CD4-positive, alpha-beta memory T cell (primary cell): ENCODE data around the gene MMRN2. TPM values are rescaled to one million over a fixed set of nuclear protein-coding genes. Genes with fewer than 3 reads are reported as not detected.

Source experiments
- CTCF ChIA-PET: fragments of 350-600 bp; sonication (Branson Sonifier 250); formaldehyde crosslinking; loops from one replicate; lab custom pipeline; 2021; ENCODE audit warnings: inconsistent platforms; ENCODE audit not compliant: partially characterized antibody; lab: Charles Lee
- POLR2A ChIA-PET: fragments of 350-600 bp; sonication (Branson Sonifier 250); formaldehyde crosslinking; loops from one replicate; lab custom pipeline; 2021; ENCODE audit not compliant: partially characterized antibody; lab: Charles Lee
- DNase-seq, 5 donors: peaks; one replicate each; pipeline versions ENCODE4 v3.0.0 to v3.0.0-alpha.2; 2020 to 2022; ENCODE audit warnings: mixed read lengths in 1 of 5
- H3K27ac ChIP-seq: one replicate; pipeline ENCODE4 v1.7.0; 2013; ENCODE audit warnings: low read depth, low read length
- H3K27me3 ChIP-seq: 2 replicates; pipeline ENCODE4 v1.7.0; 2013; ENCODE audit warnings: mild to moderate bottlenecking, low read length, moderate library complexity; ENCODE audit not compliant: insufficient read depth
- H3K36me3 ChIP-seq: 2 replicates; pipeline ENCODE4 v1.7.0; 2013; ENCODE audit warnings: mild to moderate bottlenecking, low read length, moderate library complexity; ENCODE audit not compliant: insufficient read depth
- H3K4me1 ChIP-seq: 2 replicates; pipeline ENCODE4 v1.7.0; 2013; ENCODE audit warnings: mild to moderate bottlenecking, low read length, moderate library complexity; ENCODE audit not compliant: insufficient read depth
- H3K4me3 ChIP-seq, 2 donors: one replicate each; pipeline ENCODE4 v1.7.0; 2013; ENCODE audit warnings: low read length in 2 of 2, mild to moderate bottlenecking in 1 of 2
- H3K9me3 ChIP-seq, 2 donors: one replicate each; pipeline ENCODE4 v1.7.0; 2013; ENCODE audit warnings: low read length in 2 of 2, control low read depth in 1 of 2; ENCODE audit not compliant: control insufficient read depth in 1 of 2
- H3K27ac Mint-ChIP-seq, 7 donors: one replicate each; pipeline ENCODE4 v1.8.0; 2020 to 2021; ENCODE audit warnings: mixed read lengths in 7 of 7, mild to moderate bottlenecking in 6 of 7, inconsistent platforms in 3 of 7, moderate library complexity in 3 of 7
- H3K27me3 Mint-ChIP-seq, 2 donors: one replicate each; pipeline ENCODE4 v1.8.0; 2020 to 2021; ENCODE audit warnings: mixed read lengths in 2 of 2
- H3K36me3 Mint-ChIP-seq, 2 donors: one replicate each; pipeline ENCODE4 v1.8.0; 2020 to 2021; ENCODE audit warnings: mixed read lengths in 2 of 2, inconsistent platforms in 1 of 2, mild to moderate bottlenecking in 1 of 2
- H3K4me1 Mint-ChIP-seq, 4 donors: one replicate each; pipeline ENCODE4 v1.8.0; 2020 to 2021; ENCODE audit warnings: mixed read lengths in 4 of 4, mild to moderate bottlenecking in 1 of 4
- H3K4me3 Mint-ChIP-seq, 8 donors: one replicate each; pipeline ENCODE4 v1.8.0; 2020 to 2021; ENCODE audit warnings: mixed read lengths in 8 of 8, mild to moderate bottlenecking in 7 of 8, moderate library complexity in 6 of 8, inconsistent platforms in 3 of 8
- H3K9me3 Mint-ChIP-seq, 8 donors: one replicate each; pipeline ENCODE4 v1.8.0; 2020 to 2021; ENCODE audit warnings: mixed read lengths in 8 of 8, mild to moderate bottlenecking in 5 of 8, inconsistent platforms in 3 of 8, moderate library complexity in 1 of 8
- intact Hi-C: fragments of 100-400 bp; cut with micrococcal nuclease; formaldehyde crosslinking; loops from one replicate; pipeline ENCODE4 v1.15.1; 2023
- polyA plus RNA-seq, 2 donors: library from polyadenylated mRNA; unstranded; fragments of 300-500 nt; fragmentation: Illumina TruSeq; gene quantifications; one replicate each; pipeline ENCODE4 v1.2.3, GENCODE V29; 2021
- total RNA-seq, 2 experiments: library from RNA; stranded (reverse); gene quantifications; one replicate each; pipeline ENCODE4 v1.2.3, GENCODE V29; 2021

The MMRN2 gene
- total and polyA plus RNA-seq, 4 experiments from 2014 or later = 0.15 to 0.20 TPM; not detected in 2

DNA sequence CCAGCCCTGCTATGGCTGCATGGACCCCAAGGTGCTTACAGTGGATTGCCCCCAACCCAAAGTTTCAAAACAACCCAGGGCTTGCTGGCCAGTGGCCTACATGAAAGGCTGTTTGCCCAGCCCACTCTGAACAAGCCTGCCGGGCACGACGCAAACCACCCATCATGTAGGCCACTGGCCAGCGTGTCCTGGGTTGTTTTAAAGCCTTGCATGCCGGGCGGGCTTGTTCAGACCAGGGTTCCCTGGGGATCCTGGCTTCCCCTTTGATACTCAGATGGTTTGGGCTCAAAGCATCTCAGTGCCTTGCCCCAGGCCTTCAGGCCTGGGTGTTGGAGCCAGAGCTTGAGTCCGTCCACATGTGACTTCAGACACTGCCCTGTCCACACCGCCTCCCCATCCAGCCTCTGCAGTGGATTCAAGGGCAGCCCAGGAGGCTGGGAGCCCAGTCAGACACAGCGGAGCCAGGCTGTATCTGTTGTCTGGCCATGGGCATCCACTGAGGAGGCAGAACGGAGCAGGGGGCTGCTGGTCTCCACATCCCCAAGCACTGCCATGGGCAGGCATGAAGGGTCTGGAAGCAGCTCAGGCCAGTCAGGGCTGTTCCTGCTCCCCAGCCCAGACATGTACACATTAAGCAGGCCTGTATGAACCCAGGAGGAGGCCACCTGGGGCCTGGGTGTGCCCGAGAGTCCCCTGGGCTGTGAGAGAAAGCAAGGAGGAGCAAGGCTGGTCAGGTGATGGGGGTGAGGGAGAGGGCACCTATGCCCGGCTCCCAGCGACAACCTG lies 6.8 kb upstream of the MMRN2 start:
- Histone ChIP-seq H3K36me3 (no peaks in the 10 kb centered on the region), H3K4me3 (no peak overlapping the region), H3K4me1 (peaks cover 29% of the 10 kb centered on the region), H3K9me3 (no peaks in the 10 kb centered on the region), H3K27me3 (no peaks in the 10 kb centered on the region), H3K27ac (no peak overlapping the region)
- no peak overlapping the region for H3K27ac Mint-ChIP-seq
- H3K27me3 Mint-ChIP-seq = no peaks in the 10 kb centered on the region
- CTCF ChIA-PET = interaction anchor here (1.1 kb wide), 2 partner anchors 19 to 23 kb away, joined by 3 to 4 read pairs; no protein-coding TSS in a partner anchor
- intact Hi-C loops = no loop called here
- peaks cover 18 to 39% (median 21%) of the 10 kb centered on the region in 4 donors for H3K4me1 Mint-ChIP-seq
- no peak overlapping the region for H3K4me3 Mint-ChIP-seq
- POLR2A ChIA-PET = interaction anchor here (1.1 to 1.2 kb wide), 2 partner anchors 13 to 18 kb away, joined by 3 to 5 read pairs; no protein-coding TSS in a partner anchor
- H3K9me3 Mint-ChIP-seq = no peaks in the 10 kb centered on the region
- no peak for DNase-seq
- H3K36me3 Mint-ChIP-seq = no peaks in the 10 kb centered on the region

DNA sequence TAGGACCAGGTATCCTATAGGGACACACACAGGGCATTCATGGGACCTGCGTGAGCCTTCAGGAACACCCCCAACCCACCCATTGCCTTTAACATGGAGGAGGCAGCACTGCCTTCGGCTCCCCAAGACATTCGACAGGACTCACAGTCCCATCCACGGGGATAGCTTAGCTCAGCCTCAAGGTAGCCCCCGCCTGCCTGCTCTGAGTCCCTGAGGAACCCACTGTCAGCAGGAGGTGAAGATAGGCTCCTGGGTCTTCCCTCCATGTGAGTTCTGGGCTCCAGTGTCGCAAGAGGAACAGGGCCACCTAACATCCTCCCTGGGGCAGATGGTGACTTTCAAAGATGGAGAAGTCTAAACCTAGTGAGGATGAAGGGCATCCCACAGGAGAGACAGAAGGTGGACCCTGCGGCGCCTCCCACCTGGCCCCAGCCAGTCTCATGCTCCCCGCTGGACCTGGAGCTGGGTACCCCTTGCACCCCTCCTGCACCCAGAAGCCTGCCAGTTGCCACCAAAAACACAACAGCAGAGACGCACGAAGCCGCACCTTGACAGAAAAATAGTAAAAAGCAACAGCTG lies 6.0 kb upstream of the MMRN2 start:
- Histone ChIP-seq H3K27me3 (no peaks in the 10 kb centered on the region), H3K9me3 (no peaks in the 10 kb centered on the region), H3K4me3 (no peak overlapping the region), H3K4me1 (peaks cover 22% of the 10 kb centered on the region), H3K36me3 (no peaks in the 10 kb centered on the region), H3K27ac (no peak overlapping the region)
- Mint-ChIP-seq H3K4me1 (peaks cover 18 to 34% (median 21%) of the 10 kb centered on the region in 4 donors), H3K36me3 (no peaks in the 10 kb centered on the region), H3K27ac (no peak overlapping the region), H3K27me3 (no peaks in the 10 kb centered on the region), H3K9me3 (no peaks in the 10 kb centered on the region), H3K4me3 (no peak overlapping the region)
- ChIA-PET CTCF (interaction anchor here (1.1 kb wide), 2 partner anchors 18 to 22 kb away, joined by 3 to 4 read pairs; no protein-coding TSS in a partner anchor), POLR2A (interaction anchor here (0.7 to 1.2 kb wide), 2 partner anchors 13 to 130 kb away, joined by 3 to 4 read pairs; no protein-coding TSS in a partner anchor)
- DNase-seq = no peak
- intact Hi-C loops = no loop called here

DNA sequence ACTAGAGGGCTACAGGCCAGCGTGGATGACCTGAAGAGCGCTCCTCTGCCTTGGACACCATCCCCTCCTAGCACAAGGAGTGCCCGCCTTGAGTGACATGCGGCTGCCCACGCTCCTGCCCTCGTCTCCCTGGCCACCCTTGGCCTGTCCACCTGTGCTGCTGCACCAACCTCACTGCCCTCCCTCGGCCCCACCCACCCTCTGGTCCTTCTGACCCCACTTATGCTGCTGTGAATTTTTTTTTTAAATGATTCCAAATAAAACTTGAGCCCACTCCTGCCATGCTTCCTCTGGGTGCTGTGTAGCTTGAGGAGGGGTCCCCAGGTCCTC lies 5.5 kb upstream of the MMRN2 start:
- peaks cover 18 to 29% (median 21%) of the 10 kb centered on the region in 4 donors for H3K4me1 Mint-ChIP-seq
- ChIA-PET POLR2A (interaction anchor here (0.7 to 1.2 kb wide), 2 partner anchors 12 to 130 kb away, joined by 3 to 4 read pairs; no protein-coding TSS in a partner anchor), CTCF (no interaction called here)
- H3K4me3 Mint-ChIP-seq = no peak overlapping the region
- intact Hi-C loops = no loop called here
- DNase-seq = no peak
- H3K36me3 ChIP-seq = no peaks in the 10 kb centered on the region
- no peaks in the 10 kb centered on the region for H3K27me3 Mint-ChIP-seq
- H3K27ac Mint-ChIP-seq = no peak overlapping the region
- H3K27ac ChIP-seq = no peak overlapping the region
- peaks cover 18% of the 10 kb centered on the region for H3K4me1 ChIP-seq
- H3K27me3 ChIP-seq = no peaks in the 10 kb centered on the region
- H3K9me3 Mint-ChIP-seq = no peaks in the 10 kb centered on the region
- no peaks in the 10 kb centered on the region for H3K36me3 Mint-ChIP-seq
- H3K9me3 ChIP-seq = no peaks in the 10 kb centered on the region
- no peak overlapping the region for H3K4me3 ChIP-seq

DNA sequence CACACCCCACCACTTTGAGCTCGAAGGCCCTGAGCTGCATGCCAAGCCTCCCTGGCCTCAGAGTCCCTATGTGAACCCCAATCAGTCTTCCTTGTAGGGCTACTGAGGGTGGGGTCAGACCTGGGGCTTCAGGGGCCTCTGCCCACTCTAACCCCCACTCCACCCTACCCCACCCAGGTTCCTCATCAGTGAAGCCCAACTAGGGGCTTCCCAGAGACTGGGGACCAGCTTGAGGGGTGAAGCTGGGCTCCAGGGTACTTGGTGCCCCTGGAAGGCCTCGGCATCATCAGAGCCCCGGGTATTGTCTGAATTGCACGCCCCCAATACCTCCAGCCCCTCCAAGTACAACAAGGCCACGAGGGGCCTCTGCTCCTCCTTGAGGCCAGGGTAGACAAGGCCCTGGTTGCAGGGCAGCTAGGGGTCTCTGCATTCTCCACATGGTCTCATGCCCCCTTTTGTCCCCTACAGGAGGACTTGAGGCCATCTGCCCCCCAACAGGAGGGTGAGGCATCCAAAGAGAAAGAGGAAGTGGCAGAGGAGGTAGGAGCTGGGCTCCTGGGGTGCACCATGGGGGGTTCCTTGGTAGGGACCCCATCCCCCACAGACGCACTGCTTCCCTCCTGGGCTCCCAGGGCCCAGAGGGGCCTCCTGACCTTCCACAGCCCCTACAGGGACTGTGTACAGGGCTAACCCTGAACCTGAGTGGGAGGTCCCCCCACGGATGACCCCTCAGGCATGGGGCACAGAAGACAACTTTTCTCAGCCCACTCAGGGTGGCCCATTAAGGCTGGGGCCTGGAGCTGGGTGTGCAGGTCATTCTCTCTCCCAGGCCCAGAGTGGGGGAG lies 4.9 kb upstream of the MMRN2 start:
- H3K9me3 Mint-ChIP-seq = no peaks in the 10 kb centered on the region
- H3K27ac Mint-ChIP-seq = no peak overlapping the region
- peaks cover 15 to 24% (median 18%) of the 10 kb centered on the region in 4 donors for H3K4me1 Mint-ChIP-seq

DNA sequence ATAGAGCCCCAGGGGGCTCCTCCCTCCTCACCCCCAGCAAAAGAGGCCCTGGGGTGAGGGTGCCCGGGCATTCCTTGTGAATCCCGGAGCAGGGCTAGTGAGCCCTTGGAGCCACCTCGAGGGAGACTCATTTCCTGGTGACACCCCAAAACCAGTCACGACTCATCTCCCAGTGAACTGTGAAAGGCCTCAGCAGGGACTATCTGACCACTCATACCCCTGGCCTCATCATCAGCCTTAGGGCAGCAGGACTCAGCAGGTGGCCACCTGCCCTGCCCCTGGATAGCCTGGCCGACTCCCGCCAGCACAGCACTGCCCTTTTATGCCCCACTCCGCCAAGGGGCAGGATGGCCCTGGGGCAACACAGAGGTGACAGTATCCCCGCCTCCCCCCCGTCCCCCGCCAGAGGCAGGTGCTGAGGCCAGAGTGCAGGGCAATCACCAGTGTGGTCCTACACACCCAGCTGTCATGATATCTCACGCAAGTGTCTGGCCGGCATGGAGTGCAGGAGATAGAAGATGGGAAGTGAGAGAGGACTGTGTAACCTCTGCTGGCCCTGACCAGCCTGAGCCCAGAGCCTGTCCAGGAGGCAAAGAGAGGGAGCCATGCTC lies 4.2 kb upstream of the MMRN2 start:
- POLR2A ChIA-PET = interaction anchor here (1.5 kb wide), 1 partner anchor 8 kb away, joined by 3 read pairs; no protein-coding TSS in a partner anchor

More for the DNA sequence above, 4.9 kb upstream of the MMRN2 start:
- H3K27ac ChIP-seq = no peak overlapping the region
- no peaks in the 10 kb centered on the region for H3K36me3 ChIP-seq
- Mint-ChIP-seq H3K36me3 (no peaks in the 10 kb centered on the region), H3K4me3 (no peak overlapping the region), H3K27me3 (no peaks in the 10 kb centered on the region)
- no peaks in the 10 kb centered on the region for H3K27me3 ChIP-seq
- H3K4me1 ChIP-seq = peaks cover 18% of the 10 kb centered on the region
- no peak overlapping the region for H3K4me3 ChIP-seq
- ChIA-PET CTCF (no interaction called here), POLR2A (no interaction called here)
- no peak for DNase-seq
- intact Hi-C loops = no loop called here
- no peaks in the 10 kb centered on the region for H3K9me3 ChIP-seq

DNA sequence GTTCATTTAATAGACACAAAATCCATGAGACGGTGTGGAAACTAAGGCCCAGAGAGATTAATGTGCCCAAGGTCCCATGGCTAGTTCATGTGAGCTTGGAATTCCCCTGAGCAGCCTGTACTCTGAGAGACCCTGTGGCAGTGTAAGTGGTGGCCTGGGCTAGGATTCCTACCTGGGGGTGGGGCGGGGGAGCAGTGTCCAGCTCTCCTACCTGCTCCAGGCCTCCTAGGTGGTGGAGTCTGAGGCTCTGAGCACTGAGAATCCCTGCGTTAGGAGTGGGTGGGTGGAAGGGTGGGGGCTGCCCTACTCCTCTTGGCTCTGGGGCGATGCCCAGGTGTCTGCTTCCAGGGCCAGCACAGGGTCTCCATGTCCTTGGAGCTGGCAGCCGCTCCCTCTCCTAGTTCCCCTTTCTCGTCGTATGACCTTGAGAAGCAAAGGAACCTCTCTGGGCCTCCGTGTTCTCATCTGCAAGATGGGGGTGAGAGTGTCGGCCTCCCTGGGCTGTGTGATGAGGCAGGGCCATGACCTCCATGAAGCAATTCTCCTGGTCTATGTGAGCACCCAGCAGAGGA lies 3.5 kb upstream of the MMRN2 start:
- H3K4me1 ChIP-seq = peaks cover 5% of the 10 kb centered on the region
- no peaks in the 10 kb centered on the region for H3K36me3 ChIP-seq
- H3K27ac ChIP-seq = no peak overlapping the region
- Mint-ChIP-seq H3K27me3 (no peaks in the 10 kb centered on the region), H3K4me1 (peaks cover 9 to 11% (median 10%) of the 10 kb centered on the region in 4 donors), H3K36me3 (no peaks in the 10 kb centered on the region), H3K27ac (peak overlapping the region in 1 of 7 donors; percentile 72), H3K9me3 (no peaks in the 10 kb centered on the region), H3K4me3 (no peak overlapping the region)
- no peak overlapping the region for H3K4me3 ChIP-seq
- ChIA-PET POLR2A (interaction anchor here (0.8 to 1.5 kb wide), 4 partner anchors 9 to 250 kb away, joined by 3 to 4 read pairs (median 4); no protein-coding TSS in a partner anchor), CTCF (interaction anchor here (1.0 to 2.6 kb wide), 5 partner anchors 9 to 639 kb away, joined by 3 to 32 read pairs (median 4); no protein-coding TSS in a partner anchor)
- H3K27me3 ChIP-seq = no peaks in the 10 kb centered on the region
- no peaks in the 10 kb centered on the region for H3K9me3 ChIP-seq
- intact Hi-C loops = loop anchor here (1.0 kb wide), 1 partner anchor 22 kb away; no protein-coding TSS in a partner anchor
- no peak for DNase-seq

More for the DNA sequence above, 4.2 kb upstream of the MMRN2 start:
- no peak for DNase-seq
- no peaks in the 10 kb centered on the region for H3K27me3 Mint-ChIP-seq
- H3K27ac Mint-ChIP-seq = no peak overlapping the region
- CTCF ChIA-PET = interaction anchor here (2.6 kb wide), 1 partner anchor 22 kb away, joined by 32 read pairs; no protein-coding TSS in a partner anchor
- Histone ChIP-seq H3K27ac (no peak overlapping the region), H3K4me3 (no peak overlapping the region), H3K27me3 (no peaks in the 10 kb centered on the region), H3K9me3 (no peaks in the 10 kb centered on the region), H3K36me3 (no peaks in the 10 kb centered on the region), H3K4me1 (peaks cover 11% of the 10 kb centered on the region)
- no peaks in the 10 kb centered on the region for H3K9me3 Mint-ChIP-seq
- no peaks in the 10 kb centered on the region for H3K36me3 Mint-ChIP-seq
- H3K4me3 Mint-ChIP-seq = no peak overlapping the region
- intact Hi-C loops = no loop called here
- H3K4me1 Mint-ChIP-seq = peaks cover 13 to 16% (median 14%) of the 10 kb centered on the region in 4 donors
